AG09319 (cell line): ENCODE results near the gene ACSL1.

Source experiments
- DNase-seq: peaks from one replicate; pipeline ENCODE4 v3.0.0-alpha.2; 2010; ENCODE audit warnings: low read depth; ENCODE audit errors: extremely low read depth
- TF ChIP-seq, protein P1 (sequence below): IDR thresholded peaks from 2 replicates; pipeline ENCODE4 v1.5.1; 2011; ENCODE audit warnings: low read depth, mild to moderate bottlenecking, inconsistent platforms, low read length, moderate library complexity

Gene ACSL1

DNA sequence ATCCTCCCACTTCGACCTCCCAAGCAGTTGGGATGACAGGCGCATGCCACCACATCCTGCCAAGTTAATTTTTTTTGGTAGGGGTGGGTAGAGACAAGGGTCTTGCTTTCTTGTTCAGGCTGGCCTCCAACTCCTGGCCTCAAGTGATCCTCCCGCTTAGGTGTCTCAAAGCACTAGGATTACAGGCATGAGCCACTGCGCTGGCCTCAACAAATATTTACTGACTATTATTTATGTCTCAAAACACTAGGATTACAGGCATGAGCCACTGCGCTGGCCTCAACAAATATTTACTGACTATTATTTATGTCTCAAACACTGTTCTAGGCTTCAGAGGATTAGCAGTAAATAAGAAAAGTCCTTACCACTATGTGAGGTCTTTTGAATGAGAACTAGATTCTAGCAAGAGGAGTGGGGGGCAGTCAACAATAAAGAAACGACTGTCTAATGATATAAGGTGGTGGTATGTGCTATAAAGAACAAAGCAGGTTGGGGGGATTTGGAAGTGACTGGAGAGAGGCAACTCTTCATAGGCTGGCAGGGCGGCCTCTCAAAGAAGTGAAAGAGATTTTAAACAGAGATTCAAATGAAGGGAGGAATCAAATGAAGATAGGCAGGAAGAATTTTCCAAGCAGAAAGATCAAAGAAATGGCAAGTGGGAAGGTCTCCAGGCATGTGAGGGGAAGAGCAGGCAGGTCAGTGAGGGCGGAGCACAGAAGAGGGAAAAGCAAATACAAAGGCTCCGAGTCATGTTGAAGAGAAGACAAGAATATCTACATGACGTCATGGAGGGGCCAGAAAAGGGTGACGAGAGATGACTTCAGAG lies 12.7 kb upstream of the ACSL1 start:
- no peak for DNase-seq
- TF ChIP-seq, protein P1, sequence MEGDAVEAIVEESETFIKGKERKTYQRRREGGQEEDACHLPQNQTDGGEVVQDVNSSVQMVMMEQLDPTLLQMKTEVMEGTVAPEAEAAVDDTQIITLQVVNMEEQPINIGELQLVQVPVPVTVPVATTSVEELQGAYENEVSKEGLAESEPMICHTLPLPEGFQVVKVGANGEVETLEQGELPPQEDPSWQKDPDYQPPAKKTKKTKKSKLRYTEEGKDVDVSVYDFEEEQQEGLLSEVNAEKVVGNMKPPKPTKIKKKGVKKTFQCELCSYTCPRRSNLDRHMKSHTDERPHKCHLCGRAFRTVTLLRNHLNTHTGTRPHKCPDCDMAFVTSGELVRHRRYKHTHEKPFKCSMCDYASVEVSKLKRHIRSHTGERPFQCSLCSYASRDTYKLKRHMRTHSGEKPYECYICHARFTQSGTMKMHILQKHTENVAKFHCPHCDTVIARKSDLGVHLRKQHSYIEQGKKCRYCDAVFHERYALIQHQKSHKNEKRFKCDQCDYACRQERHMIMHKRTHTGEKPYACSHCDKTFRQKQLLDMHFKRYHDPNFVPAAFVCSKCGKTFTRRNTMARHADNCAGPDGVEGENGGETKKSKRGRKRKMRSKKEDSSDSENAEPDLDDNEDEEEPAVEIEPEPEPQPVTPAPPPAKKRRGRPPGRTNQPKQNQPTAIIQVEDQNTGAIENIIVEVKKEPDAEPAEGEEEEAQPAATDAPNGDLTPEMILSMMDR = no peak

DNA sequence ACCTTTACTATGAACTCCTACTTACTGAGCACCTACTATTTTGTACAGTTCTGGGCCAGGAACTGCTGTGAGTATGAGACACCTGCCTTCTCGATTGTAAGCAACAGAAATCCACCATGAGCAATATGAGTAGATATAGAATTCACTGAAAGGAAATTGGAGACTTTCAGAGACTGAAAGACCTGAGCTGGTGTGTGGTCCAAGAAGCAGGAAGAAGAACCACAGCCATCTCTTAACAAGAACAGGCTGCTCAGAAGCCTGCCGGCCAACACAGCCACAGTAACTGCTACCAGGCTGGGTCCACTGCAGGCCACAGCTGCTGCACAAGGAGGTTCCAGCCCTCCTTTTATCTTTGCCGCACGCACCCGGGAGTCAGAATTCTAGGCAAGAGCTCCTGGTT lies 10.8 kb upstream of the ACSL1 start:
- no peak for DNase-seq
- TF ChIP-seq, protein P1 = no peak

DNA sequence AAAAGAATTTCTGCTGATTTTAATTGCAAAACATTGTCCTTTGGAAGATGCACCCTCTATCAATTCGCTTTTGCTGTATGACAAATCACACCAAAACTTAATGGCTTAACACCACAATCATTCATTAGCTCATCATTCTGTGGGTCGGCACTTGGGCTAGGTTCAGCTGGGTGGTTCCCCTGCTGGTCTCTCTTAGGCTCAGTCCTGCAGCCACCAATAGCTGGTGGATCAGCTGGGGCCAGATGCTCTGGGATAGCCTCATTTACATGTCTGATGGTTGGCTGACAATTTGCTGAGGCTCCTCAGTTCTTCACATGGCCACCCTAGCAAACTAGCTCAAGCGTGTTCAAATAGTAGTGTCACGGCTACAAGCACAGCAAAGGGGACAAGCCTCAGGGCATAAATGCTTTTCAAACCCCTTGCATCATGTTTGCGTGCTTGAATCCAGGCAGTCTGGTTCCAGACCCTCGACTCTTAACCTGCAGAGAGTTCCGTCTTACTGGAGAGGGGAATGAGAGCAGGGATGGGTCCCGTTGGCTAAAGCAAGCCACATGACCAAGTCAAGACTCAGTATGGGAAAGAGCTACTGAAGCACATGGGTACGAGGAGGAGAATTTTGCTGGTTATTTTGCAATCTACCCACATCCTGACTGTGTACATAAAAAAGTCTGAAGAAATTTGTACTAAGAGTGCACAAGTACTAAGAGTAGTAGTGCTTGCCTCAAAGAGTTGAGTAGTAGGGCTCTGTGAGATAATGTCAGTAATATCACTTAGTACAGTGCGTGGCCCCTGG lies 7.5 kb upstream of the ACSL1 start:
- DNase-seq = no peak
- TF ChIP-seq, protein P1 = no peak

DNA sequence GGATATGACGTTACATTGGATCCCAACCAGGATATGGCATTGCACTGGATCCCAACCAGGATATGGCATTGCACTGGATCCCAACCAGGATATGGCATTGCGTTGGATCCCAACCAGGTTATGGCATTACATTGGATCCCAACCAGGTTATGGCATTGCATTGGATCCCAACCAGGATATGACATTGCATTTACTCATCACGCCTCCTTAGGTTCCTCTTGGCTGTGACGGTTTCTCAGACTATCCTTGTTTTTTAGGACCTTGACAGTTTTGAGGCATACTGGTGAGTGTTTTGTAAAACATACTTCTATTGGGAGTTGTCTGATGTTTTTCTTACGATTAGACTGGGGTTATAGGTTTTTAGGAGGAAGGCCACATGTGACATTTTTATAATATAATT lies 5.4 kb upstream of the ACSL1 start:
- TF ChIP-seq, protein P1 = no peak

DNA sequence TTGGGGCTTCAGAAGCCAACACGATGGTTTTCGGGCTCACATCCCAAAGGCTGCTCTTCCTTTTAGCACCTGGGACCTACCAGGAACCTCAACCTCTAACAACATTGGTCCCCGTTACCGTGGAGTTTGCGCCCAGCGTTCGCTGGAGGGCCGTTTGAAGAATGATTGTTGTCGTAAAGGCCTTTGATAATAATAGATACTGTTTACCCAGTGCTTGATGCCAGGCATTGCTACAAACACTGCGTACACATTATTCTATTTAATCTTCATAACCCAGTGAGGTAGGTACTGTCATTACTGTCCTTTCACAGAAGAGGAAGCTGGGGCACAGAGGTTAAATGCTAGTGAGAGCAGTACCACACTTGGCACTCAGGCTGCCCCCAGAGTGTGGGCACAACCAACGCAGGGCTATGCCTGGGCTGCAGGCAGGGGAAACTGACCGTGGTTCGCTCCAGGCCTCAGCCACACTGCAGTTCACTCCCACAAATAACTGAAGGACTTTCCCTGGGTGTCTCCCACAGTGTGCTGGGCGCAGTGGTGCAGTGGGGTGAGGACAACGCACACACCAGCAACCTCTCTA lies 1.0 kb upstream of the ACSL1 start:
- TF ChIP-seq, protein P1 = no peak
- DNase-seq = no peak

More for the DNA sequence above, 5.4 kb upstream of the ACSL1 start:
- no peak for DNase-seq

DNA sequence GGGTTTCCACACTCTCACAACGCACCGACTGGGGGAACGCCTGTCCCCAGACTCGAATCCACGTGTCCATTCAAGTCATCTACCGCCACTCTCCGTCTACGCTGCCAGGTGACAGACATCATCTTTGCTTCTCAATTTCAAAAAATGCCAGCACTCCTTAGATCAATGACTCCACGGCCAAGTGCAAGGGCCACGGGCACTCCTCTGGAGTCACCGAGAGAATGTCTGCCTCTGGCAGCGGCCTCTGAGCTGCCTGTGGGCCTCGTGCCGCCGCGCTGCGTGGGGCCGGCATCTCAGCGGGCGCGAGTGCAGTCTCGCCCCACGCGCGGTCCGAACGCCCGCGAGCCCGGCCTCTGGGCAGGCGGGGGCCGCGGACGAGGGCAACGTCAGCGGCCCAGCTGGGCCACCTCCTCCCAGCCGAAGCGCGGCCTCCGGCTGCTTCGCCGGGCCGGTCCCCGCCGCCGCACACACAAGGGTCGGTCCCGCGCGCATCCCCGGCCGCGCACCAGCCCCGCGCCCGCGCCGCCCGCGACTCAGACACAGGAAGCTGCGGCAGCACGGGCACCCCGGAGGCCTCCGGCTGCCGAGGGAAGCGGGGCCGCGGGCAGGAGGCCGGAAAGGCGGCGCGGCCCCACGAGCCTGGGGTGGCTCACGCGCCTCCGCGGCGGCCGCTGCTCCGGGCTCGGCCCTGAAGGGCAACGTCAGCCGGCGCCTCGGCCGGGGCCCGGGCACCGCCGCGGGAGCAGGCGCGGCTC lies 450 bp downstream of the ACSL1 start:
- DNase-seq = no peak

More for the DNA sequence above, 450 bp downstream of the ACSL1 start:
- TF ChIP-seq, protein P1 = no peak
